Measurements from ENCODE around the gene PAK2.
"Not testable (repeated sequence)": the region's sequence is repeated elsewhere in the genome, so short reads cannot be mapped to it uniquely, and the experiment has no call there.

Gene PAK2

DNA sequence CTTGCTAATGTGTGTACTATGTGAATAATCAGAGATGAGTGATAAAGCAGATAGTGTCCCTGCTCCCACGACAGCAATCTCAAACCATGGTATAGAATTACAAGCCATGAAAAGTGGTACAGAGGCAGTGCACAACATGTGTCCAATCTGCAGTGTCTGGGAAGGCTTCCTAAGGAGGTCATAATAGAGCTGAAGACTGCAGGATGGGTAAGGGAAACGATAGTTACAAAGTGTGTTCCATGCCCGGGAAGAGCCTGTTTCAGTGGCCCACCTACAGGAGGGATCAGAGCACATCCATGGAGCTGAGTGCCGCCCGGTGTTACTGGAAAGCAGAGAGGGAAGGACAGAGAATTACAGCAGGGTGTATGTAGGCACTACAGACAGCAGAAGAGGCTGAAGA, 48.9 kb downstream of the PAK2 start:
- no peak for DNase-seq

GRCh38 chr3:196789885-196790359, 50.3 kb downstream of the PAK2 start:
- DNase-seq, result no peak

DNA sequence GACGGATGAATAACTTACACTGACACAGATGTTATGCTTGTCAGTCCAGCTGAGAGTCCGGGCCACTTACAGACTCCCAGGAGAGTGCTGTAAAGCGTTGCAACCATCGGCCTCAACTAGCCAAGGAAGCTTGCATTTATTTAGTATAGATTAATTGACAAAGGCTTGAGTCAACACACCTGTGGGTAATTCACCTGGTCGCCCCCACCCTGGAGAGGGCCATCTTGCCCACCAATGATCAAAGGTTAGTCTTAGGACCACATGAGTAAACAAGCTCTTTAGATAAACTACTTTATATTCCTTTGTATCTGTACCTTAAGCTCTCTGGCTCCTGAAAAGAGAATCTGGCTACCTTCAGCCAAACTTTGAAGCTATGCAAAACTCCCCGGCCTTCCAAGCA, 51.0 kb downstream of the PAK2 start:
- DNase-seq, result no peak

DNA sequence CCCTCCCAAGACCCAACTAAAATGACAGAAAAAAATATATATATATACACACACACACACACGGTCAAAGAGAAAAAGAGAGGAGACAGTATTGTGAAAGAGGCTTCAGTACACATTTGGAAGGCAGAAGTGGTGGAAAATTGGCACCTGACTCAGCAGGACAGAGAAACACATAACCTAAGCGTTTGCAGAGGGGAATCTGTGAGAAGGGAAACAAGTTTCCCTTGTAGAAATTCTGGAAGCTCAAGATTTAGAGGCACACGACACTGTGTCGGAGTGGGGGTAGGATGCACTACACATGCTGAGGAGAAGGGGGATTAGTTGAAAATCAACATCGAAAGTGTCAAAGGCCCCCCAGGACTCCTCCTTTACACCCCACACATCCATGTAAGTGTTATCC, 53.1 kb downstream of the PAK2 start:
- DNase-seq, result no peak

DNA sequence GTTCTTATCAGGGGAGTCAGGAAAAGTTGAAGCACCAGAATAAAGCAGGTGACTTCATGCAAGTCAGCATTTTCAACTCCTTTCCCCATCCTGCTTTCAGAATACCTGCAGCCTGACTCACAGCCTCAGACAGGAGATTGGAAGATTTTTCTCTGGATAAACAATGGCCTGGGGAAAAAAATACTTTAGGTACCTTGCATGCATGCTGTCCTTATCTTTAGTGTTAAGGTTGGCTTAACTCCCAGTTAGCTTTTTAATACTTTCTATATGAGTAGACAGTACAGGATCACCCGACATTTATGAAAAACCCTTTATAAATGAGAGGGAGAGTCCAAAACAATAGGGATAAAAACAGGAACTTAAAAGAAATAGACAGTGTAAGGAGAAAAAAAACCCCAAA, 53.6 kb downstream of the PAK2 start:
- DNase-seq, result no peak

DNA sequence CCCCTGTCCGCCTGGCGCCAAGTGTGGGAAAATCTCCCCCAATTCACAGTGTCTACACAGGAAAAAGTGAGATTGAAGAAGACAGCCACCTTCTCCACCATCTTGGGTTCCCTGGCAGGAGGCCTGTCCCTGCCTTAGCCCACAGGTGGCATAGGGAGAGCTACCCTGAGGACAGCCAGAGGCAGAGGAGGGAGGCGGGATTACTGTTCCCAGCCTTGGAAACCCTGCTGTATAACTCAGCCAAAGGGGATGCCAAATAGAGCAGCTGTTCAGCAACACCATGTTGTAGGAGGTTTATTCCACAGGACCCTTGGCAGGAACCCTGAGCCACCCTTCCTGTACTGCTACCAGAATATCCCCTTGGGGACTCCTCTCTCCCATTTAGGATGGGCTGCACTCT, 54.8 kb downstream of the PAK2 start:
- DNase-seq, result no peak

DNA sequence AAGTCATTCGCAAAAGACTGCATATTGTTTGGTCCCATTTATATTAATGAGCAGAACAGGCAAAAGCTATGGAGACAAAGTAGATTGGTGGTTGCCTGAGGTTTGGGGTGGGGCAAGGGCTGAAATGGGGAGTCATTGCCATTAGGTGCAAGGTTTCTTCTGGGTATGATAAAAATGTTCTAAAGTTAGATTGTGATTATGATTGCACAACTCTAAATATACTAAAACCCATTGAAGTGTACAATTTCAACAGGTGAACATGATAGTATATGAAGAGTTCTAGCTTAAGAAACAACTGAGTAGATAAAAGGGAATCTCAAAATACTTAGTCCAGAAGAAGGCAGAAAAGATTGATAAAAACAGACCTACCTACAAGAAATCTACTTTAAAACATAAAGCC, 56.7 kb downstream of the PAK2 start:
- no peak for DNase-seq

- no peak for DNase-seq
Measured at GRCh38 chr3:196800742-196801434, 61.2 kb downstream of the PAK2 start.

- no peak for DNase-seq
Measured at GRCh38 chr3:196803891-196804468, 64.3 kb downstream of the PAK2 start.

GRCh38 chr3:196804773-196805172, 65.1 kb downstream of the PAK2 start:
- no peak for DNase-seq

DNA sequence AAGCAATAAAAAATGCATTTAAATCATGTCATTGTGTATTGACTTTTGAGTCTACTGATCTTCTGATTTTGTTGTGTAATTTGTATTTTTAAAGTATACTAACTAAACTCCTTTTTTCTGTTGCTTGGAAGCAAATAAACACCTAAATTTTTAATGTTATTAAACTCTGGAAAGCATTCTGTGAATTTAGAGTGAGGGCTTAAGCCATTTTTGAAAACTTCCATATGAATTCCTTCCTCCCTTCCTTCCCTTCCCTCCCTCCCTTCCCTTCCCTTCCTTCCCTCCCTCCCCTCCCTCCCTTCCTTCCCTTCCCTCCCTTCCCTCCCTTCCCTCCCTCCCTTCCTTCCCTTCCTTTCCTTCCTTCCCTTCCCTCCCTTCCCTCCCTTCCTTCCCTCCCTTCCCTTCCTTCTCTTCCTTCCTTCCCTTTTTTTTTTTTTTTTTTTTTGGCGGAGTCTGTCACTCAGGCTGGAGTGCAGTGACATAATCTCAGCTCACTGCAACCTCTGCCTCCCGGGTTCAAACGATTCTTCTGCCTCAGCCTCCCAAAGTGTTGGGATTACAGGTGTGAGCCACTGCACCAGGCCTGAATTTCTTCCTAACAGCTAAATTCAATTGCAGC, 71.4 kb downstream of the PAK2 start:
- DNase-seq, result no peak

GRCh38 chr3:196812853-196813252, 73.2 kb downstream of the PAK2 start:
- DNase-seq, result no peak

GRCh38 chr3:196813903-196814302, 74.2 kb downstream of the PAK2 start:
- DNase-seq, result no peak

DNA sequence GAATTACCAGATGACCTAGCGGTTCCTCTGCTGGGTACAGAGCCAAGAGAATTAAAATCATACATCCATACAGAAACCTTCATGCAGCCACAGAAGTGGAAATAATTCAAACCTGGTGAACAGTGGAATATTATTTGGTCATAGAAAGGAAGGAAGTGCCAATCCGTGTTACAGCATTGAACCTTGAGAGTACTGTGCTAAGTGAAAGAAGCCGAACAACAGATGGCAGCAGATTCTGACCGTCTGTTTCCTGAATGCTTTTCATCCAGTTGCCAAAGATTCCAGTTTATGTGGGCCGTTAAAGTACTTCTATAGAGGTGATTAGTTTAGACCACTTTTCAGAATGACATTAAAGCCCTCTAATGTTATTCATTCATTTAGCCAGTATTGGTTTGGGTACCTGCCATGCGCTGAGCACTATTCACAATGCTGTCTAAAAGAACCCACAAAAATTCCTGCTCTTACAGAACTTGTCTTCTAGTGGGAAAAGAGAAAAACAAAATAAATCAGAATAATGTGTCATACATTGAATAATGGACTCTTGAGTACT, 82.2 kb downstream of the PAK2 start:
- no peak for DNase-seq

DNA sequence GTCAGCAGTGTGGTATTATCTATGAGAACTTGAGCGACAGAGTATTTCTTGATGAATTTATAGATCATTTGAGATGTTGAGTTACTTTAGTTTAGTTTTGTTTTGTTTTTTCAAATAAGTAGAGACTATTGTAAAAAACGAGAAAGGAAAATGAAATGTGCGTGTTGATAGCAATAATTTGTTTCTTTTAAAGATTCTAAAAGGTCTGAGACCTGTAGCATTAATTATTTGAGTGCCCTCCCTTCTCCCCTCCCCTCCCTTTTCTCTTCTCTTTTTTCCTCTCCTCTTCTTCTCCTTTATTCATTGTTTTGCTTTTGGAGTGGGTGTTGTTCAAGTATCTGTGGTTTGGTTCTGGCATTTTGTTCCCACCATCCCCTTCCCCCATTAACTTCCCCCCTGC, 90.0 kb downstream of the PAK2 start:
- not testable (repeated sequence) for DNase-seq

DNA sequence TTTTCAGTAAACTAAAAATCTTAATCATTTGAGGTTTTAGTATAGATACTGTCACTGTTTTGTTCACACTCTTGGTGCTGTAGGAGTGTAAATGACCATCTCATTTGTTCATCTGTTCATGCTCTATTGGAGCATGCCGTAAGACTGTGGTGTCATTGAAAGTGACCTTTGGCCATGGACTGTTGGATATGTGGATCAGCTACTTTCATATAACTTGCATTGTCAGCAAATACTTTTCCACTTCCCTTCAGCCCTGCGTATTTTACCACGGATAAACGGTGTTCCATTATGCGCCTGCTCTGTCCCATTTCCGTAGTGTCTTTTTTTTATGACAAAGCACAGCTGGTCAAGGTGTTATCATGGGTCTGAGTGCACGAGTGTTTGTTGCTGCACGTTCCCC, 95.4 kb downstream of the PAK2 start:
- no peak for DNase-seq

DNA sequence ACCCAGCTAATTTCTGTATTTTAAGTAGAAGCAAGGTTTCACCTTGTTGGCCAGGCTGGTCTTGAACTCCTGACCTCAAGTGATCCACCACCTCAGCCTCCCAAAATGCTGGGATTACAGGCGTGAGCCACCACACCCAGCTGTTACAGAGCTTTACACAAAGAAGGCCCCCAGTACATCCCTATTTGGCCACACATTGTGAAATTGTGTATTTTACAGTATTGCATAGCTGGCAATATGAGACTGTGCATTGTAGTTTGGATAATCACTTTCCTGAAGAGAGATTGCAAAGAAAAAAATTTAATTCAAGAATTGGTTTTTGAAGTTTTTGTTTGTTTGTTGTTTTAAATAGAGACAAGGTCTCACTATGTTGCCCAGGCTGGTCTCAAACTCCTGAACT, 97.0 kb downstream of the PAK2 start:
- not testable (repeated sequence) for DNase-seq

DNA sequence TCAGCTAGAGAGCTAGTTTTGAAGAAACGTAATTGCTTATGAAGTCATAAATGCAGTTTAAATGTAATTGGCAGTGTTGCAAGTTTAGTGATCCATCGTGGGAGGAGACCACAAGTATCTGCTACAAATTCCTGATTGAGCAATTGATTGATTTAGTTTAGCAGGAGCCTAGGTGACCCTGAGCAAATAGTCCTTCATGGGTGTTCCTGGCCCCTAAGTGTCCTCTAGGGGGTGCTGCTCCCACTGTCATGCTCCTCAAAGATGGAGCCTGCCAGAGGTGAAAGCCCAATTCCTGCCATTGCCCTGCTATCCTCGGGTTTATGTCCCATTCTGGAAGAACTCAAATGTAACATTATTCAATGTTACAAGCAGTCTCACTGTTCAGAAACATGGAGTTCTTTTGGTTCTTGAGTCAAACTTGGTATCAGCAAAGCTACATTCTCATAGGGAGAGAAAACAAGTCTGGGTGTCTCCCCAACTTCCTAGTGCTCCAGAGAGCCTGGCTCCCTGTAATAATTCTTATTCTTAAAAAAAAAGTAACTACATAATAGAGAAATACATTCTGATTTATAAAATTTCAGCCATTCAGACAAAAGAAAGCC, 98.3 kb downstream of the PAK2 start:
- DNase-seq, result peak; percentile 76 to 77

DNA sequence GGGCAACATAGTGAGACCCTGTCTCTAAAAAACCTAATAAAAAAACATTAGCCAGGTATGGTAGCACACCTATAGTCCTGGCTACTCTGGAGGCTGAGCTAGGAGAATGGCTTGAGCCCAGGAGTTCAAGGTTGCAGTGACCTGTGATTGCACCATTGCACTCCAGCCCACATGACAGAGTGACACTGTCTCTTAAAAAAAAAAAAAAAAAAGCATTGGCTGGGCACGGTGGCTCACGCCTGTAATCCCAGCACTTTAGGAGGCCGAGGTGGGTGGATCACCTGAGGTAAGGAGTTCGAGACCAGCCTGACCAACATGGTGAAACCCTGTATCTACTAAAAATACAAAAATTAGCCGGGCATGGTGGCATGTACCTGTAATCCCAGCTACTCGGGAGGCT, 99.7 kb downstream of the PAK2 start:
- not testable (repeated sequence) for DNase-seq

GRCh38 chr3:196842567-196843434, 103.1 kb downstream of the PAK2 start:
- DNase-seq, result no peak

- DNase-seq, result no peak
Measured at GRCh38 chr3:196843435-196844110, 103.9 kb downstream of the PAK2 start.
